Activated T-cell treated with anti-CD3 and anti-CD28 coated beads, Interleukin-2, amount 50 U/mL, for 72 hours (primary cell): ENCODE results near the gene HLA-C. TPM values are rescaled to one million over a fixed set of nuclear protein-coding genes. Genes with fewer than 3 reads are reported as not detected.
"Not testable (repeated sequence)": the region's sequence is repeated elsewhere in the genome, so short reads cannot be mapped to it uniquely, and the experiment has no call there.

Experiments
- ATAC-seq, 2 donors: fragments of 150-1000 bp; cut with Tn5 transposase; replicated peaks in 1 of 2; 2 replicates each; pipeline ENCODE4 v1.10.0; 2021; ENCODE audit warnings: moderate library complexity in 2 of 2, mild to moderate bottlenecking in 1 of 2
- DNase-seq, 2 donors: peaks; one replicate each; pipeline ENCODE4 v3.0.0; 2021 to 2022; ENCODE audit warnings: mixed read lengths in 1 of 2
- H3K27ac Mint-ChIP-seq: one replicate; pipeline ENCODE4 v1.8.0; 2022; ENCODE audit warnings: mild to moderate bottlenecking, moderate library complexity, mixed read lengths
- H3K27me3 Mint-ChIP-seq: one replicate; pipeline ENCODE4 v1.8.0; 2022; ENCODE audit warnings: low read depth, mixed read lengths
- H3K36me3 Mint-ChIP-seq, 2 donors: one replicate each; pipeline ENCODE4 v1.8.0; 2022; ENCODE audit warnings: mixed read lengths in 2 of 2, mild to moderate bottlenecking in 1 of 2; ENCODE audit not compliant: insufficient read depth in 2 of 2
- H3K4me1 Mint-ChIP-seq: one replicate; pipeline ENCODE4 v1.8.0; 2022; ENCODE audit warnings: low read depth, mixed read lengths
- H3K4me3 Mint-ChIP-seq, 2 donors: one replicate each; pipeline ENCODE4 v1.8.0; 2022; ENCODE audit warnings: mild to moderate bottlenecking in 2 of 2, mixed read lengths in 2 of 2, moderate library complexity in 2 of 2
- H3K9me3 Mint-ChIP-seq, 2 donors: one replicate each; pipeline ENCODE4 v1.8.0; 2022; ENCODE audit warnings: mixed read lengths in 2 of 2
- total RNA-seq, 2 donors: library from RNA; stranded (reverse); gene quantifications; one replicate each; pipeline ENCODE4 v1.2.3, GENCODE V29; 2022

HLA-C gene
- total RNA-seq, 2 donors from 2014 or later: 781 to 974 TPM

DNA sequence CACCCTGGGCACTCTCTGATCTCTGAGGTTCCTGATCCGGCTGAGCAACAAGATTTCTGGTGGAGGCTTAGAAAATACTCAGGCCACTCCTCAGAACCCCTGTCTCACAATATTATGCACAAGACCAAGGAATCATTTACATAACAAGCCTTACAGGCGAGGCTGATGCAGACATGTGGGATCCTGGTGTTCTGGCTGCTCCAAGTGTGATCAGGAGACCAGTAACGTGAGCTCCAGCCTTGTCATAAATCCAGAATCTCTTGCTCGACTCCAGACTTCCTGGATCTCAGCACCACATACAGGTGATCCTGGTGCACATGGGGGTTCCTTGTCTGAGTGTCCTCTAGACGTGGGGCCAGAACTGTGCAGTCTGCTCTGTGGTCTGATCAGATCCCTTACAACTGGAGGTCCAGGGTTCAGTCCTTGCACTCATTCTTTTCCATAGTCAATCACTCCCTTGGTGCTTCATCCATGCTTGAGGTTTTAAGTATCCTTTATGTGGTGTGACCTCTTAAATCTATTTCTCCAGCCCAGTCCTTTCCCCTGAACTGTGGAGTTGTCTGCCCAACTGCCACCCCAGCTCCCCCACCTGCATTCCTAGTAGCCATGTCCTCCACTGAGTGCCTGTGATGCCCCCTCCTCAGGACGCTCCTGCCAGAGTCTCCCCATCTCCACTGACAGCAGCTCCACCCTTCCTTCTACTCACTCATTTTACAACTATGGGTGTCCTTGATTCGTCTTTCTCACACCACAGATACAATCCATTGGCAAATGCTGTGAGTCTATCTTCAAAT lies 5.1 kb downstream of the HLA-C start:
- Mint-ChIP-seq H3K27me3 (no peaks in the 10 kb centered on the region), H3K4me1 (peaks cover 45% of the 10 kb centered on the region), H3K4me3 (no peak overlapping the region), H3K27ac (peak overlapping the region; percentile 59), H3K9me3 (peaks cover 0 to 2% of the 10 kb centered on the region in 2 donors), H3K36me3 (peaks cover 12 to 27% of the 10 kb centered on the region in 2 donors)
- DNase-seq (no peak), ATAC-seq (peak in 1 of 2 donors; percentile 5)

DNA sequence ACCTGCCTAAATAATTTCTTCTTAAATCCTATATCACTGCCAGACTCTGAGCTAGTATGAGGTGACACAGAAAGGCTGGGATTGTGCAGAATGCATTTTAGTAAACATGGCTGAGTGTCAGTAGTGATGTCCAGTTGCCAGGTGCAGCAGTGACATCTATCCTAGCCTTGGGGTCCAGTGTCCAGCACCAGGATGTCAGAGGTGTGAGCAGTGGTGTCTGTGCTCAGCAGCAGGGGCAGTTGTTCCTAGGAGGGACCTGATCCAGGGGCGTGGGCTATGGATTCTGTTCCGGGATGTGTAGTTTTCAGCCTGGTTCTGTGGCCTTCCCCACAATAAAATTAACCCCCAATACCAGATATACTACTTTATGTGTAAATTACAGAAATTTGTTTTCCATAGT lies 6.0 kb downstream of the HLA-C start:
- no peak for DNase-seq
- Mint-ChIP-seq H3K9me3 (peaks cover 0 to 2% of the 10 kb centered on the region in 2 donors), H3K36me3 (peaks cover 11 to 25% of the 10 kb centered on the region in 2 donors), H3K27ac (peak overlapping the region; percentile 54), H3K27me3 (no peaks in the 10 kb centered on the region), H3K4me1 (peaks cover 42% of the 10 kb centered on the region), H3K4me3 (no peak overlapping the region)
- ATAC-seq: peak; percentile 28 to 34

DNA sequence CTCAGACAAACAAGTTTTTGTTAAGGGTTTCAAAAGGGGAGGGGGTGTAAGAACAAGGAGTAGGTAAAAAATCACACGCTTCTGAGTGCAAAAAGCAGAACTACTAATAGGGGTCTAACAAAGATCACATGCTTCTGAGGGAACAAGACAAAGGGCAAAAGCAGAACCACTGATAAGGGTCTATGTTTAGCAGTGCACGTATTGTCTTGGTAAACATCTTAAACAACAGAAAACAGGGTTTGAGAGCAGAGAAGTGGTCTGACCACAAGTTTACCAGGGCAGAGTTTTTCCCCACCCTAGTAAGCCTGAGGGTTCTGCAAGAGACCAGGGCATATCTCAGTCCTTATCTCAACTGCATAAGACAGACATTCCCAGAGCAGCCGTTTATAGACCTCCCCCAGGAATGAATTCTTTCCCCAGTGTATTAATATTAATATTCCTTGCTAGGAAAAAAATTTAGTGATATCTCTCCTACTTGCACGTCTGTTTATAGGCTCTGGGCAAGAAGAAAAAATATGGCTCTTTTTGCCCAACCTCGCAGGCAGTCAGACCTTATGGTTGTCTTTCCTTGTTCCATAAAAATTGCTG lies 8.5 kb downstream of the HLA-C start:
- not testable (repeated sequence) for H3K36me3 Mint-ChIP-seq, DNase-seq, H3K27me3 Mint-ChIP-seq, H3K27ac Mint-ChIP-seq, ATAC-seq, H3K4me3 Mint-ChIP-seq, H3K9me3 Mint-ChIP-seq
- H3K4me1 Mint-ChIP-seq: peaks cover 18% of the 10 kb centered on the region

DNA sequence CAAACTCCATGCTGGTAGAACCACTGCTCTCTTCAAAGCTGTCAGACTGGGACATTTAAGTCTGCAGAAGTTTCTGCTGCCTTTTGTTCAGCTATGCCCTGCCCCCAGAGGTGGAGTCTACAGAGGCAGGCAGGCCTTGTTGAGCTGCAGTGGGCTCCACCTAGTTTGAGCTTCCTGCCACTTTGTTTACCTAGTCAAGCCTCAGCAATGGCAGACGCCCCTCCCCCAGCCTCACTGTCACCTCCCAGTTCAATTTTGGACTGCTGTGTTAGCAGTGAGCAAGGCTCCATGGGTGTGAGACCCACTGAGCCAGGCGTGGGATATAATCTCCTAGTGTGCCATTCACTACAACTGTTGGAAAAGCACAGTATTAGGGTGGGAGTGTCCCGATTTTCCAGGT lies 11.9 kb downstream of the HLA-C start:
- H3K4me3 Mint-ChIP-seq, H3K27ac Mint-ChIP-seq, H3K4me1 Mint-ChIP-seq, DNase-seq, H3K27me3 Mint-ChIP-seq, H3K36me3 Mint-ChIP-seq, H3K9me3 Mint-ChIP-seq, ATAC-seq: not testable (repeated sequence)

DNA sequence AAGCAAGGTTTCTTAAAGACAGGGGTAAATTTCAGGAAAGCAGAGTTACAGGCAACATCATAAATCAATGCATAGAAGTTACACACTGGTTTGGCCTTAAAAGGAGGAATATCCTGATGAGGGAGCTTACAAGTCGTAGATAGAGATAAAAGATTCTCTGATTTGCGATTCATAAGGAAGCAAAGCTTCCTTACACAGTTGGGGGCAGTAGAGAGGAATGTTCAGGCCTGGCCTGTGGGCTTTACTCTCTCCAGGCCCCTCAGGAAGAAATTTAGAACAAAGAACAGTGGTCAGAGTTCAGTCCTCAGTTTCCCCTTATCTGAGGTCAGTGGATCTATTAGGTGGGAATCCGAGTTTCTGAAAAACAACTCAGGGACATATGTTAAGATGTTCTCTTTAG lies 19.3 kb downstream of the HLA-C start:
- Mint-ChIP-seq H3K36me3 (peaks cover 6 to 8% of the 10 kb centered on the region in 2 donors), H3K4me1 (no peaks in the 10 kb centered on the region), H3K9me3 (peaks cover 5% of the 10 kb centered on the region in 2 donors), H3K27ac (no peak overlapping the region), H3K4me3 (no peak overlapping the region), H3K27me3 (no peaks in the 10 kb centered on the region)
- DNase-seq: no peak
- no peak for ATAC-seq

DNA sequence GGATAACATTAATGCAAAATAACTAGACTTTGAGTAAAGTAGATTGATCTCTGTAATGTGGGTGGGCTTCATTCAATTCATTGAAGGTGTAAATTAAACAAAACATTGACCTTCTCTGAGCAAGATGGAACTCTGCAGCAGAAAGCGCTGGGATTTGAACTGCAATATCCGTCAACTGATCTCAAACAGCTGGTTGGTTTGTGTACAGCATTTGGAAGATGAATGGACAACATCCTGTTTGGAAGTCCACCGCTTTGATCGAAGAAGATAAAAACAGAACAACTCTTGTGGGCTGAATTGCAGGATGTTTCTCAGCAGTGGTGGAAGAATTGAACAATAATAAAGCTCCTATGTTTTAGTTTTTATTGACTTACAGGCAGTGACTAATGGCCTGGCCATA lies 20.6 kb downstream of the HLA-C start:
- Mint-ChIP-seq H3K9me3 (peaks cover 9 to 15% of the 10 kb centered on the region in 2 donors), H3K36me3 (peaks cover 14 to 17% of the 10 kb centered on the region in 2 donors), H3K27ac (no peak overlapping the region), H3K27me3 (peaks cover 9% of the 10 kb centered on the region), H3K4me1 (no peaks in the 10 kb centered on the region), H3K4me3 (no peak overlapping the region)
- ATAC-seq (no peak), DNase-seq (no peak)

DNA sequence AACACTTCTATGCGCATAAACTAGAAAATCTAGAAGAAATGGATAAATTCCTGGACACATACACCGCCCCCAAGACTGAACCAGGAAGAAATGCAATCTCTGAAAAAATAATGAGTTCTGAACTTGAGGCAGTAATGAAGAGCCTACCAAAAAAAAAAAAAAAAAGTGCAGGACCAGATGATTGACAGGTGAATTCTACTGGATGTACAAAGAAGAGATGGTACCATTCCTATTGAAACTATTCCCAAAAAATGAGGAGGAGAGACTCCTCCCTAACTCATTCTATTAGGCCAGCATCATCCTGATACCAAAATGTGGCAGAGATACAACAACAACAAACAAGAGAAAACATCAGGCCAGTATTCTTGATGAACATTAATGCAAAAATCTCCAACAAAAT lies 22.7 kb downstream of the HLA-C start:
- H3K27ac Mint-ChIP-seq: peak overlapping the region; percentile 65
- H3K9me3 Mint-ChIP-seq: peaks cover 8 to 15% of the 10 kb centered on the region in 2 donors
- H3K36me3 Mint-ChIP-seq: peaks cover 14 to 17% of the 10 kb centered on the region in 2 donors
- H3K4me1 Mint-ChIP-seq: no peaks in the 10 kb centered on the region
- peaks cover 9% of the 10 kb centered on the region for H3K27me3 Mint-ChIP-seq
- no peak for DNase-seq
- H3K4me3 Mint-ChIP-seq: no peak overlapping the region
- ATAC-seq: no peak

DNA sequence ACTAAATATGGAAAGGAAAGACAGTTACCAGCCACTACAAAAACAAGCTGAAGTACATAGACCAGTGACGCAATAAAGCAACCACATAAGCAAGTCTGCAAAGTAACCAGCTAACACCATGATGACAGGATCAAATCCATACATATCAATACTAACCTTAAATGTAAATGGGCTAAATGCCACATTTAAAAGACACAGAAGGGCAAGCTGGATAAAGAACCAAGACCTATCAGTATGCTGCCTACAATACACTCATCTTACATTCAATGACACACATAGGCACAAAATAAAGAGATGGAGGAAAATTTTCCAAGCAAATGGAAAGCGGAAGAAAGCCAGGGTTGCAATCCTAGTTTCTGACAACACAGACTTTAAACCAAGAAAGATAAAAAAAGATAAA lies 24.1 kb downstream of the HLA-C start:
- Mint-ChIP-seq H3K4me1 (no peaks in the 10 kb centered on the region), H3K4me3 (no peak overlapping the region), H3K36me3 (peaks cover 14 to 17% of the 10 kb centered on the region in 2 donors), H3K9me3 (peaks cover 8 to 15% of the 10 kb centered on the region in 2 donors), H3K27me3 (peaks cover 16% of the 10 kb centered on the region), H3K27ac (no peak overlapping the region)
- ATAC-seq (no peak), DNase-seq (no peak)

DNA sequence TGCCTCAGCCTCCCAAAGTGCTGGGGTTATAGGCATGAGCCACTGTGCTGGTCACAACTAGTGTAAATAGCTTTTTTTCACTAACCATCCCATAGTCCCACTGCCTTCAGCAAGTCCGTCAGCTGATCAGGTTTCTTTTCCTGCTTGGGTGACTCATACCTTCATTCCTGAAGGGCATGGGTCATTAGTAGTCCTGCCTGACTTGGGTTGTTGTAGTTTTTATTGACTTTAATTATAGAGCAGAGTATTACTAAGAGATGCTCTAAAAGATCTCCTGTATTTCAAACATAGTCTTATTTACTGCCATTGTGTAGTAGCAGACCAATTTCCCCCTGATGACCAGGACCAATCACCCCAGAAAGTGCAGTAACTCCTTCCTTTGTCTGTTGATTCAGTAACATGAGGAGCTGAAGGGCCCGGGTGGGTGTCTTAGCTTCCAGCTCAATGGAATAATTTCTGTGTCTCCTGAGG lies 25.8 kb downstream of the HLA-C start:
- Mint-ChIP-seq H3K27ac (no peak overlapping the region), H3K36me3 (peaks cover 14 to 17% of the 10 kb centered on the region in 2 donors), H3K9me3 (peaks cover 8 to 15% of the 10 kb centered on the region in 2 donors), H3K4me1 (no peaks in the 10 kb centered on the region), H3K27me3 (peaks cover 27% of the 10 kb centered on the region), H3K4me3 (no peak overlapping the region)
- no peak for ATAC-seq
- no peak for DNase-seq

DNA sequence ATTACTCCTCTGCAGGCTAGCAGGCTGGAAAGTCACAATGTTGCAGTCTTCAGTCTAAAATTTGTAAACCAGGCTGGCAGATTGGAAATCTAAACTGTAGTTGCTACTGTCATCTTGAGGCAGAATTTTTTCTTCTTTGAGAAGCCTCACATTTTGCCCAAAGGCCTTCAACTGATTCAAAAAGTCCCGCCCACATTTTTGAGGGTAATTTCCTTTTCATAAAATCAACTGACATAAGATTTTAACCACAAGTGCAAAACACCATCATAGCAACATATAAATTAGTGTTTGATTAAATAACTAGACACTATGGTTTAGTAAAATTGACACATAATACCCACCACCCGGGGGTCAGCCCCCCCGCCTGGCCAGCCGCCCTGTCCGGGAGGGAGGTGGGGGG lies 28.4 kb downstream of the HLA-C start:
- no peak overlapping the region for H3K4me3 Mint-ChIP-seq
- DNase-seq: no peak
- H3K27me3 Mint-ChIP-seq: peaks cover 27% of the 10 kb centered on the region
- H3K4me1 Mint-ChIP-seq: no peaks in the 10 kb centered on the region
- H3K9me3 Mint-ChIP-seq: peaks cover 8 to 13% of the 10 kb centered on the region in 2 donors
- H3K36me3 Mint-ChIP-seq: peaks cover 8 to 17% of the 10 kb centered on the region in 2 donors
- peak overlapping the region; percentile 11 for H3K27ac Mint-ChIP-seq
- ATAC-seq: no peak

DNA sequence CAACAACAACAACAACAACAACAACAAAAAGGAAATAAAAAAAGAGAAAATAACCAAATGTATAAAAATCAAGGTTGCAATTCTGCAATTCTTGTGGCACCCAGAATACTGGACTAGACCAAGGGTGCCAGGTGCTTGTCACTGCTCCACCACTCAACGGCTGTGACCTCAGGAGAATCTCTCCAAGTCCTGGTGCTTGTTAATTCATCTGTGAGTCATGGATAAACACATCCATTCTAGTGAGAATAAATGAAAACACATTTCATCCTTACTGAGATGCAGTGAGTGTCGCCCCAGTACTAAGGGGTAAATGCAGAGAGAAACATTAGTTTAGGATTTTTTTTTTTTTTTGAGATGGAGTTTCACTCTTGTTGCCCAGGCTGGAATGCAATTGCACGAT lies 32.0 kb downstream of the HLA-C start:
- peaks cover 27% of the 10 kb centered on the region for H3K27me3 Mint-ChIP-seq
- H3K4me1 Mint-ChIP-seq: no peaks in the 10 kb centered on the region
- no peaks in the 10 kb centered on the region for H3K36me3 Mint-ChIP-seq
- ATAC-seq (no peak), DNase-seq (no peak)
- H3K27ac Mint-ChIP-seq: no peak overlapping the region
- no peaks in the 10 kb centered on the region for H3K9me3 Mint-ChIP-seq
- no peak overlapping the region for H3K4me3 Mint-ChIP-seq

DNA sequence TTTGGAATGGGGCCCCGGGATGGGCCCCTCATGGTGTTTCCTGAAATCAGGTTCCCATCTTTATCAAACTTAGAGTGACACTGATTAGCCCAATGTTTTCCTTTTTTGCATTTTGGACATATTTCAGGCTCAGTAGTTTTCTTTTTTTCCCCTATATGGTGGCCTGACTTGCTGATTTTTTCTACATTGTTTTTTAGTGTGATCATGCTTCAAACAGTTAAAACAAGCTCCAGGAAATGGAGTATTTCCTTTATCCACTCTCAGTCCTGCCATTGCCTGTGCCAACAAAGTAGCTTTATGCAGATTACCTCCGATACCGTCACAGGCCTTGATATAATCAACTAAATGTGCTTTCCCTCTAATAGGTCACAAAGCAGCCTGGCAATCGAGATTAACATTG lies 37.8 kb downstream of the HLA-C start:
- not testable (repeated sequence) for H3K4me3 Mint-ChIP-seq, DNase-seq, H3K9me3 Mint-ChIP-seq

DNA sequence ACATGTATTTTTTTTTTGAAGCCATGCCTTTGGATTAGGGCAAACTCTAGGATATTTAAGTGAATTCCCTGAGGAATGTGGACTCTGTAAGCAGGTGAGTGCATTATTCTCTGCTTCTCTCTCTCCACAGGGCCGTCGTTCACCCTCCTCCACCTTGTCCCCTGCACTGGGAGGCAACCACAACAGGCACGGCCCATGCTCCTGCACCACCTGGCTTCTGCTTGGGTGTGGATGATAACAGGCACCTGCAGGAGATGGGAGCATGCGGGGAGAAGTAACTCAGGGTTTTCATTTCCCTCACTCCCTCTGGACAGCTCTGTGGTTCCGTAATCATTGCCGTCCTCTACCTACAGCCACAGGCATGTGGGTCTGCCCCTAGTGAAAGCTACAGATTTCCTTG lies 43.4 kb downstream of the HLA-C start:
- Mint-ChIP-seq H3K36me3 (no peaks in the 10 kb centered on the region), H3K4me3 (no peak overlapping the region), H3K27ac (no peak overlapping the region), H3K27me3 (peaks cover 6% of the 10 kb centered on the region), H3K9me3 (no peaks in the 10 kb centered on the region), H3K4me1 (no peaks in the 10 kb centered on the region)
- ATAC-seq (no peak), DNase-seq (no peak)

More for the DNA sequence above, 37.8 kb downstream of the HLA-C start:
- peaks cover 15% of the 10 kb centered on the region for H3K27me3 Mint-ChIP-seq
- ATAC-seq, H3K36me3 Mint-ChIP-seq, H3K4me1 Mint-ChIP-seq, H3K27ac Mint-ChIP-seq: not testable (repeated sequence)
